Breast epithelium (tissue), 4 donors: ENCODE data around the gene MAP2K6. TPM values are rescaled to one million over a fixed set of nuclear protein-coding genes. Genes with fewer than 3 reads are reported as not detected.

Source experiments
- DNase-seq, 2 donors: peaks; one replicate each; pipeline ENCODE4 v3.0.0-alpha.2; 2019; ENCODE audit warnings: low spot score in 2 of 2
- H3K27ac ChIP-seq, 2 donors: fragments of 200-600 bp; sonication (generic) in 1 of 2; one replicate each; pipeline ENCODE4 v1.5.1; 2016 to 2019; ENCODE audit warnings: mild to moderate bottlenecking in 1 of 2
- H3K27me3 ChIP-seq, 2 donors: fragments of 200-600 bp; sonication (generic) in 1 of 2; one replicate each; pipeline versions ENCODE4 v1.5.1 to v1.6.0; 2017 to 2019; ENCODE audit warnings: control low read depth in 1 of 2, mild to moderate bottlenecking in 1 of 2
- H3K36me3 ChIP-seq: fragments of 200-600 bp; one replicate; pipeline ENCODE4 v1.5.1; 2019
- H3K4me1 ChIP-seq, 2 donors: fragments of 200-600 bp; sonication (generic); one replicate each; pipeline ENCODE4 v1.5.1; 2016 to 2019; ENCODE audit warnings: control low read depth in 1 of 2
- H3K4me3 ChIP-seq, 3 donors: fragments of 200-600 bp; sonication (generic); 1 replicate in 2 of 3; 2 replicates in 1 of 3; pipeline ENCODE4 v1.5.1; 2016 to 2019; ENCODE audit warnings: mild to moderate bottlenecking in 3 of 3, moderate library complexity in 2 of 3
- H3K9me3 ChIP-seq, 2 donors: fragments of 200-600 bp; sonication (generic) in 1 of 2; one replicate each; pipeline ENCODE4 v1.5.1; 2016 to 2019; ENCODE audit warnings: control low read depth in 1 of 2
- CTCF ChIP-seq, 3 donors: fragments of 450-650 bp; IDR thresholded peaks; one replicate each; pipeline ENCODE4 v1.5.1; 2016 to 2017; ENCODE audit warnings: antibody characterized with exemption in 3 of 3, mild to moderate bottlenecking in 3 of 3, moderate library complexity in 3 of 3
- POLR2A ChIP-seq: fragments of 450-650 bp; IDR thresholded peaks from one replicate; pipeline ENCODE4 v1.6.1; 2016; ENCODE audit warnings: antibody characterized with exemption, mild to moderate bottlenecking, moderate library complexity
- POLR2AphosphoS5 ChIP-seq, 3 donors: sonication (generic); formaldehyde crosslinking; IDR thresholded peaks; one replicate each; pipeline ENCODE4 v1.6.1; 2017; ENCODE audit warnings: antibody characterized with exemption in 3 of 3
- intact Hi-C: fragments of 100-400 bp; cut with DNase I; formaldehyde crosslinking; loops from one replicate; pipeline ENCODE4 v1.15.1; 2023; ENCODE audit warnings: low total_unique reads
- total RNA-seq, 3 donors: library from RNA; depleted of rRNA; stranded (reverse); fragments of >200 nt; gene quantifications; one replicate each; pipeline ENCODE4 v1.1.0, GENCODE V29; 2016

The MAP2K6 gene
- total RNA-seq, 3 donors from 2014 or later = 10.9 to 54.9 (median 16.7) TPM

- intact Hi-C loops = no loop called here
- Histone ChIP-seq H3K27me3 (no peaks in the 10 kb centered on the region), H3K36me3 (no peaks in the 10 kb centered on the region), H3K27ac (no peak overlapping the region), H3K4me1 (peaks cover 0 to 8% of the 10 kb centered on the region in 2 donors), H3K4me3 (no peak overlapping the region), H3K9me3 (no peaks in the 10 kb centered on the region)
- DNase-seq = no peak
- TF ChIP-seq POLR2AphosphoS5 (IDR thresholded peaks at IDR 0.05) (no peak), POLR2A (no peak), CTCF (IDR thresholded peaks at IDR 0.05) (no peak)
Observed at GRCh38 chr17:69470702-69471101, 56.2 kb downstream of the MAP2K6 start.

GRCh38 chr17:69471406-69471805 lies 56.9 kb downstream of the MAP2K6 start:
- Histone ChIP-seq H3K36me3 (no peaks in the 10 kb centered on the region), H3K27ac (no peak overlapping the region), H3K27me3 (no peaks in the 10 kb centered on the region), H3K4me1 (peaks cover 0 to 8% of the 10 kb centered on the region in 2 donors), H3K9me3 (no peaks in the 10 kb centered on the region), H3K4me3 (no peak overlapping the region)
- intact Hi-C loops = no loop called here
- DNase-seq = no peak
- TF ChIP-seq CTCF (IDR thresholded peaks at IDR 0.05) = no peak
- TF ChIP-seq POLR2A = no peak
- TF ChIP-seq POLR2AphosphoS5 (IDR thresholded peaks at IDR 0.05) = no peak

- TF ChIP-seq POLR2A = no peak
- TF ChIP-seq CTCF (IDR thresholded peaks at IDR 0.05) = no peak
- TF ChIP-seq POLR2AphosphoS5 (IDR thresholded peaks at IDR 0.05) = no peak
- H3K9me3 ChIP-seq = no peaks in the 10 kb centered on the region
- H3K36me3 ChIP-seq = no peaks in the 10 kb centered on the region
- H3K27ac ChIP-seq = peak overlapping the region; percentile 70 to 71
- intact Hi-C loops = no loop called here
- peaks cover 0 to 13% of the 10 kb centered on the region in 2 donors for H3K4me1 ChIP-seq
- H3K4me3 ChIP-seq = no peak overlapping the region
- no peaks in the 10 kb centered on the region for H3K27me3 ChIP-seq
- DNase-seq = no peak
Observed at GRCh38 chr17:69473841-69474831, 59.6 kb downstream of the MAP2K6 start.

GRCh38 chr17:69477204-69477902 lies 62.9 kb downstream of the MAP2K6 start:
- no peaks in the 10 kb centered on the region for H3K9me3 ChIP-seq
- intact Hi-C loops = no loop called here
- no peak for DNase-seq
- no peak for TF ChIP-seq POLR2A
- TF ChIP-seq POLR2AphosphoS5 (IDR thresholded peaks at IDR 0.05) = no peak
- no peak for TF ChIP-seq CTCF (IDR thresholded peaks at IDR 0.05)
- peaks cover 0 to 13% of the 10 kb centered on the region in 2 donors for H3K4me1 ChIP-seq
- no peaks in the 10 kb centered on the region for H3K36me3 ChIP-seq
- H3K4me3 ChIP-seq = no peak overlapping the region
- no peaks in the 10 kb centered on the region for H3K27me3 ChIP-seq
- peak overlapping the region in 1 of 2 donors; percentile 10 for H3K27ac ChIP-seq

GRCh38 chr17:69477903-69478266 lies 63.4 kb downstream of the MAP2K6 start:
- H3K4me3 ChIP-seq = no peak overlapping the region
- TF ChIP-seq POLR2A (no peak), POLR2AphosphoS5 (IDR thresholded peaks at IDR 0.05) (no peak), CTCF (IDR thresholded peaks at IDR 0.05) (no peak)
- H3K36me3 ChIP-seq = no peaks in the 10 kb centered on the region
- intact Hi-C loops = no loop called here
- peaks cover 0 to 13% of the 10 kb centered on the region in 2 donors for H3K4me1 ChIP-seq
- no peaks in the 10 kb centered on the region for H3K9me3 ChIP-seq
- DNase-seq = no peak
- H3K27me3 ChIP-seq = no peaks in the 10 kb centered on the region
- H3K27ac ChIP-seq = peak overlapping the region in 1 of 2 donors; percentile 10
